PC-3 (cell line): Measurements from ENCODE around the gene JPH3.

Experiments
- CTCF ChIP-seq: fragments of 300-600 bp; sonication (generic); conservative IDR thresholded peaks from 2 replicates; pipeline ENCODE4 v1.5.1; 2017; ENCODE audit warnings: antibody characterized with exemption, low read depth, mild to moderate bottlenecking, low read length
- EZH2 ChIP-seq: fragments of 300-600 bp; sonication (generic); IDR thresholded peaks from one replicate; pipeline ENCODE4 v1.6.1; 2017; ENCODE audit warnings: antibody characterized with exemption, mild to moderate bottlenecking, low read length; ENCODE audit not compliant: unreplicated experiment
- EZH2phosphoT487 ChIP-seq: fragments of 300-600 bp; sonication (generic); IDR thresholded peaks from 2 replicates; pipeline ENCODE4 v1.6.1; 2018; ENCODE audit warnings: mild to moderate bottlenecking, antibody characterized with exemption, low read length, borderline replicate concordance

- TF ChIP-seq CTCF (no peak), EZH2phosphoT487 (no peak), EZH2 (no peak)
Measured at GRCh38 chr16:87740909-87741424, 138.7 kb downstream of the JPH3 start.
